H9 (cell line): ENCODE data around the gene COX10. TPM values are rescaled to one million over a fixed set of nuclear protein-coding genes. Genes with fewer than 3 reads are reported as not detected.

Experiments
- DNase-seq: peaks from one replicate; pipeline ENCODE4 v3.0.0-alpha.2; 2017
- H2AFZ ChIP-seq: one replicate; pipeline ENCODE4 v1.6.1; 2013; ENCODE audit warnings: mild to moderate bottlenecking, low read length, control low read depth, moderate library complexity
- H2AK5ac ChIP-seq: 2 replicates; pipeline ENCODE4 v1.6.1; 2013; ENCODE audit warnings: low read length, control low read depth, mixed read lengths; ENCODE audit not compliant: insufficient read length
- H2BK120ac ChIP-seq: one replicate; pipeline ENCODE4 v1.6.1; 2013; ENCODE audit warnings: low read depth, mild to moderate bottlenecking, low read length, control low read depth, inconsistent platforms; ENCODE audit not compliant: poor library complexity, severe bottlenecking
- H2BK12ac ChIP-seq: 2 replicates; pipeline ENCODE4 v1.6.1; 2013; ENCODE audit warnings: low read length, control low read depth, mixed read lengths, low read depth; ENCODE audit not compliant: insufficient read length
- H2BK15ac ChIP-seq: 2 replicates; pipeline ENCODE4 v1.6.1; 2013; ENCODE audit warnings: low read depth, low read length, control low read depth
- H2BK20ac ChIP-seq: one replicate; pipeline ENCODE4 v1.6.1; 2013; ENCODE audit warnings: low read depth, mild to moderate bottlenecking, low read length, control low read depth, inconsistent platforms; ENCODE audit not compliant: poor library complexity, severe bottlenecking
- H2BK5ac ChIP-seq: 2 replicates; pipeline ENCODE4 v1.6.1; 2013; ENCODE audit warnings: low read length, control low read depth, mixed read lengths; ENCODE audit not compliant: insufficient read length
- H3K14ac ChIP-seq: 2 replicates; pipeline ENCODE4 v1.6.1; 2013; ENCODE audit warnings: low read length, control low read depth; ENCODE audit not compliant: insufficient read depth
- H3K18ac ChIP-seq: 2 replicates; pipeline ENCODE4 v1.6.1; 2013; ENCODE audit warnings: low read depth, mild to moderate bottlenecking, mixed read lengths, low read length, control low read depth; ENCODE audit not compliant: insufficient read length
- H3K23ac ChIP-seq: 2 replicates; pipeline ENCODE4 v1.6.1; 2013; ENCODE audit warnings: low read length, control low read depth, mixed read lengths, low read depth; ENCODE audit not compliant: insufficient read length
- H3K23me2 ChIP-seq: 2 replicates; pipeline ENCODE4 v1.6.1; 2013; ENCODE audit warnings: low read depth, mild to moderate bottlenecking, mixed read lengths, low read length, control low read depth; ENCODE audit not compliant: insufficient read length, poor library complexity, severe bottlenecking
- H3K27ac ChIP-seq: 2 replicates; pipeline ENCODE4 v1.5.1; 2013; ENCODE audit warnings: low read length, control low read depth, mixed read lengths, low read depth; ENCODE audit not compliant: insufficient read length
- H3K27me3 ChIP-seq: 2 replicates; pipeline ENCODE4 v1.6.1; 2013; ENCODE audit warnings: low read length, control low read depth, inconsistent platforms; ENCODE audit not compliant: insufficient read depth
- H3K4ac ChIP-seq: 2 replicates; pipeline ENCODE4 v1.6.1; 2013; ENCODE audit warnings: low read depth, mild to moderate bottlenecking, control low read depth, inconsistent platforms, low read length, moderate library complexity
- H3K4me1 ChIP-seq: 2 replicates; pipeline ENCODE4 v1.6.1; 2013; ENCODE audit warnings: low read length, control low read depth, inconsistent platforms; ENCODE audit not compliant: insufficient read depth
- H3K4me2 ChIP-seq: 2 replicates; pipeline ENCODE4 v1.6.1; 2013; ENCODE audit warnings: low read length, control low read depth, mixed read lengths; ENCODE audit not compliant: insufficient read length, insufficient read depth
- H3K56ac ChIP-seq: 2 replicates; pipeline ENCODE4 v1.6.1; 2013; ENCODE audit warnings: low read depth, mild to moderate bottlenecking, mixed read lengths, low read length, control low read depth; ENCODE audit not compliant: insufficient read length
- H3K79me1 ChIP-seq: 2 replicates; pipeline ENCODE4 v1.6.1; 2013; ENCODE audit warnings: low read depth, mild to moderate bottlenecking, moderate library complexity, low read length, control low read depth, inconsistent platforms; ENCODE audit not compliant: insufficient read depth, poor library complexity, severe bottlenecking
- H3K79me2 ChIP-seq: 2 replicates; pipeline ENCODE4 v1.6.1; 2013; ENCODE audit warnings: low read length, control low read depth, inconsistent platforms; ENCODE audit not compliant: insufficient read depth
- H3K9ac ChIP-seq: 2 replicates; pipeline ENCODE4 v1.6.1; 2013; ENCODE audit warnings: low read length, control low read depth, mixed read lengths; ENCODE audit not compliant: insufficient read length; ENCODE audit errors: extremely low read depth
- H3K9me3 ChIP-seq: one replicate; pipeline ENCODE4 v1.6.1; 2013; ENCODE audit warnings: low read depth, low read length, inconsistent platforms; ENCODE audit not compliant: control insufficient read depth
- H3T11ph ChIP-seq: one replicate; pipeline ENCODE4 v1.6.1; 2013; ENCODE audit warnings: mild to moderate bottlenecking, low read length, control low read depth, inconsistent platforms
- H4K20me1 ChIP-seq: one replicate; pipeline ENCODE4 v1.6.1; 2013; ENCODE audit not compliant: control insufficient read depth, insufficient read length, insufficient read depth
- H4K5ac ChIP-seq: 2 replicates; pipeline ENCODE4 v1.6.1; 2013; ENCODE audit warnings: low read depth, mild to moderate bottlenecking, mixed read lengths, low read length, control low read depth; ENCODE audit not compliant: insufficient read length
- H4K8ac ChIP-seq: replicated peaks from 2 replicates; pipeline ENCODE4 v1.6.1; 2013; ENCODE audit warnings: low read length, control low read depth, mixed read lengths, low read depth; ENCODE audit not compliant: insufficient read length
- H4K91ac ChIP-seq: 2 replicates; pipeline ENCODE4 v1.6.1; 2013; ENCODE audit warnings: low read depth, mild to moderate bottlenecking, moderate library complexity, mixed read lengths, low read length, control low read depth; ENCODE audit not compliant: insufficient read length
- H3K27ac Mint-ChIP-seq, 3 experiments: 2 replicates in 2 of 3; 3 replicates in 1 of 3; pipeline ENCODE4 v1.8.0; 2020 to 2021; ENCODE audit warnings: mixed read lengths in 3 of 3, mild to moderate bottlenecking in 1 of 3, moderate library complexity in 1 of 3
- H3K27me3 Mint-ChIP-seq: 2 replicates; pipeline ENCODE4 v1.8.0; 2021; ENCODE audit warnings: low read depth, mild to moderate bottlenecking, moderate library complexity, mixed read lengths
- H3K36me3 Mint-ChIP-seq, 3 experiments: 2 replicates in 2 of 3; 3 replicates in 1 of 3; pipeline ENCODE4 v1.8.0; 2020 to 2021; ENCODE audit warnings: low read depth in 3 of 3, mixed read lengths in 3 of 3; ENCODE audit not compliant: insufficient read depth in 1 of 3
- H3K4me1 Mint-ChIP-seq, 2 experiments: 2 replicates each; pipeline ENCODE4 v1.8.0; 2020; ENCODE audit warnings: mixed read lengths in 2 of 2
- H3K4me3 Mint-ChIP-seq, 2 experiments: 2 replicates in 1 of 2; 3 replicates in 1 of 2; pipeline ENCODE4 v1.8.0; 2020 to 2021; ENCODE audit warnings: mild to moderate bottlenecking in 2 of 2, mixed read lengths in 2 of 2, moderate library complexity in 1 of 2
- H3K9me3 Mint-ChIP-seq, 2 experiments: 2 replicates in 1 of 2; 3 replicates in 1 of 2; pipeline ENCODE4 v1.8.0; 2020; ENCODE audit warnings: mild to moderate bottlenecking in 2 of 2, mixed read lengths in 2 of 2, moderate library complexity in 1 of 2
- WGBS: extraction: QIAGEN DNeasy Blood & Tissue Kit; methylation state at CpG from one replicate; pipeline ENCODE4 v1.1.7; 2013; ENCODE audit warnings: missing lambda C conversion rate, low lambda C conversion rate, mixed read lengths; ENCODE audit not compliant: insufficient read length; ENCODE audit errors: extremely low coverage; 5-methylcytosine and 5-hydroxymethylcytosine counted together
- total RNA-seq: library from RNA; stranded (reverse); gene quantifications from 2 replicates; pipeline ENCODE4 v1.2.1, GENCODE V29; 2021
- TF ChIP-seq, protein P1 (sequence below): fragments of 200-600 bp; sonication (generic); conservative IDR thresholded peaks from 3 replicates; pipeline ENCODE4 v1.8.0; 2021; ENCODE audit warnings: antibody characterized with exemption, mild to moderate bottlenecking

Gene COX10
- total RNA-seq, 1 experiment from 2014 or later, result 20.6 TPM

DNA sequence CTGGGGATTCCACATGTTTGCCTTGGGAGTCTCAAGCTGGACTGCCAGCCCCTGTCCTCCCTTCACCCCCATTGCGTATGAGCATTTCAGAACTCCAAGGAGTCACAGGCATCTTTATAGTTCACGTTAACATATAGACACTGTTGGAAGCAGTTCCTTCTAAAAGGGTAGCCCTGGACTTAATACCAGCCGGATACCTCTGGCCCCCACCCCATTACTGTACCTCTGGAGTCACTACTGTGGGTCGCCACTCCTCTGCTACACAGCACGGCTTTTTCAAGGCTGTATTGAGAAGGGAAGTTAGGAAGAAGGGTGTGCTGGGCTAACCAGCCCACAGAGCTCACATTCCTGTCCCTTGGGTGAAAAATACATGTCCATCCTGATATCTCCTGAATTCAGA, 138.5 kb downstream of the COX10 start:
- Mint-ChIP-seq H3K27ac (peak overlapping the region in 1 of 3 experiments; percentile 25; a peak in 1 of 7 replicates), H3K9me3 (peaks cover 20% of the 10 kb centered on the region in 2 experiments), H3K4me1 (peaks cover 2 to 5% of the 10 kb centered on the region in 2 experiments; a peak in 1 of 4 replicates), H3K4me3 (no peak overlapping the region), H3K36me3 (peaks cover 25 to 35% (median 31%) of the 10 kb centered on the region in 3 experiments), H3K27me3 (no peaks in the 10 kb centered on the region)
- Histone ChIP-seq H2AK5ac (no peak overlapping the region), H3K9me3 (peaks cover 6% of the 10 kb centered on the region), H3K23ac (no peak overlapping the region), H2BK12ac (no peak overlapping the region), H3K27ac (no peak overlapping the region), H3K4ac (no peak overlapping the region), H3K4me2 (no peak overlapping the region), H3K56ac (no peak overlapping the region), H3K23me2 (no peaks in the 10 kb centered on the region), H4K20me1 (no peaks in the 10 kb centered on the region), H3K79me1 (no peaks in the 10 kb centered on the region), H2AFZ (no peak overlapping the region), H3K18ac (no peak overlapping the region), H3K27me3 (no peaks in the 10 kb centered on the region), H4K5ac (no peak overlapping the region), H2BK15ac (no peak overlapping the region), H4K91ac (no peak overlapping the region), H2BK5ac (no peak overlapping the region), H2BK20ac (no peak overlapping the region), H4K8ac (no peak overlapping the region), H3K14ac (no peak overlapping the region; the same call in 1 of the 2 replicates), H2BK120ac (no peak overlapping the region), H3K9ac (no peak overlapping the region), H3T11ph (no peak overlapping the region), H3K79me2 (no peaks in the 10 kb centered on the region), H3K4me1 (no peaks in the 10 kb centered on the region)
- DNase-seq, result no peak
- TF ChIP-seq, protein P1, sequence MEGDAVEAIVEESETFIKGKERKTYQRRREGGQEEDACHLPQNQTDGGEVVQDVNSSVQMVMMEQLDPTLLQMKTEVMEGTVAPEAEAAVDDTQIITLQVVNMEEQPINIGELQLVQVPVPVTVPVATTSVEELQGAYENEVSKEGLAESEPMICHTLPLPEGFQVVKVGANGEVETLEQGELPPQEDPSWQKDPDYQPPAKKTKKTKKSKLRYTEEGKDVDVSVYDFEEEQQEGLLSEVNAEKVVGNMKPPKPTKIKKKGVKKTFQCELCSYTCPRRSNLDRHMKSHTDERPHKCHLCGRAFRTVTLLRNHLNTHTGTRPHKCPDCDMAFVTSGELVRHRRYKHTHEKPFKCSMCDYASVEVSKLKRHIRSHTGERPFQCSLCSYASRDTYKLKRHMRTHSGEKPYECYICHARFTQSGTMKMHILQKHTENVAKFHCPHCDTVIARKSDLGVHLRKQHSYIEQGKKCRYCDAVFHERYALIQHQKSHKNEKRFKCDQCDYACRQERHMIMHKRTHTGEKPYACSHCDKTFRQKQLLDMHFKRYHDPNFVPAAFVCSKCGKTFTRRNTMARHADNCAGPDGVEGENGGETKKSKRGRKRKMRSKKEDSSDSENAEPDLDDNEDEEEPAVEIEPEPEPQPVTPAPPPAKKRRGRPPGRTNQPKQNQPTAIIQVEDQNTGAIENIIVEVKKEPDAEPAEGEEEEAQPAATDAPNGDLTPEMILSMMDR, result no peak
- WGBS, result no CpG with 5 or more reads among the region's 5 CpGs
